Activated CD4-positive, alpha-beta T cell treated with anti-CD3 and anti-CD28 coated beads, Interleukin-10, Interleukin-2, amounts not matched to agents 100 ng/mL and 50 ng/mL, durations not matched to agents 16 hours and 8 hours (primary cell): ENCODE measurements around the gene AFAP1.

Experiments used
- DNase-seq: peaks from one replicate; pipeline ENCODE4 v3.0.0-alpha.2; 2020

AFAP1 gene

GRCh38 chr4:7887436-7887835, 52.2 kb downstream of the AFAP1 start:
- no peak for DNase-seq

- DNase-seq: no peak
Measured at GRCh38 chr4:7886007-7886973, 53.4 kb downstream of the AFAP1 start.

- DNase-seq: no peak
Measured at GRCh38 chr4:7885216-7886006, 54.2 kb downstream of the AFAP1 start.

DNA sequence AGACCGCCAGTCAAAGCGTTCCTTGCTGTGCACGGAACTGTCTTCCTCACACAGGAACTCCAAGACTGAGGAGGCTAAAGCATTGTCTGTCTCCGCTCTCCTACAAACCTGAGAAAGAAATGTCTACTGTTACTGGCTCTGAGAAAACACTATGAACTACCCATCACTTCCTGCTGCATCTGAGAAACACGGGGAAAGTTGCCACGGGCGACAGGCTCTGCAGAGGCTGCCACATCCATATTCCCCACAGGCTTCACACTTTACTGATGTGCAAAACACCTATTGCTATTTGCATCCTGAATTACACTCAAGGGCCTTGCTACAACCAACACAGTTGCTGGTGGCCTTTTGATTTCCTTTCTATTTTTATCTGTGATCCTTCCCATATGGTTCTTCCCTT, 59.0 kb downstream of the AFAP1 start:
- DNase-seq: no peak

GRCh38 chr4:7879127-7879526, 60.5 kb downstream of the AFAP1 start:
- DNase-seq: no peak

DNA sequence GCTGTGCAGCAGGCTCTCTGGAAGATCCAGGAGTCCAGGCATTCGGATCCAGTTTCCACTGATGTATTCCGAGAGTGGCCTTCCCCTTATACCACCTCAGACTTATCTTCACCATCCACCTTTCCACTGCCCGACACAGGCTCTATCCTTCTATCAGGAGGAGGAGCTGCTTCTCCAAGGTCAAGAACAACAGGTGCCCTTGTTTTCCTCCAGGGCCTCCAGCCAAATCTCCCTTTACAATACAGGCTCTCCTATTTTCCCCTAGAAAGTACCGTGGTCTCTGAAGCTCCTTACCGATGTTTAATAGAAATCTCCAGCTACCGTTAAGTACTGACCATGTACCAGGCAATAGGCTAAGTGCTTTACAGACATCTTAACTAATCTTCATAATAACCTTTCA, 61.3 kb downstream of the AFAP1 start:
- no peak for DNase-seq

- DNase-seq: peak; percentile 17
Measured at GRCh38 chr4:7877176-7877575, 62.5 kb downstream of the AFAP1 start.

DNA sequence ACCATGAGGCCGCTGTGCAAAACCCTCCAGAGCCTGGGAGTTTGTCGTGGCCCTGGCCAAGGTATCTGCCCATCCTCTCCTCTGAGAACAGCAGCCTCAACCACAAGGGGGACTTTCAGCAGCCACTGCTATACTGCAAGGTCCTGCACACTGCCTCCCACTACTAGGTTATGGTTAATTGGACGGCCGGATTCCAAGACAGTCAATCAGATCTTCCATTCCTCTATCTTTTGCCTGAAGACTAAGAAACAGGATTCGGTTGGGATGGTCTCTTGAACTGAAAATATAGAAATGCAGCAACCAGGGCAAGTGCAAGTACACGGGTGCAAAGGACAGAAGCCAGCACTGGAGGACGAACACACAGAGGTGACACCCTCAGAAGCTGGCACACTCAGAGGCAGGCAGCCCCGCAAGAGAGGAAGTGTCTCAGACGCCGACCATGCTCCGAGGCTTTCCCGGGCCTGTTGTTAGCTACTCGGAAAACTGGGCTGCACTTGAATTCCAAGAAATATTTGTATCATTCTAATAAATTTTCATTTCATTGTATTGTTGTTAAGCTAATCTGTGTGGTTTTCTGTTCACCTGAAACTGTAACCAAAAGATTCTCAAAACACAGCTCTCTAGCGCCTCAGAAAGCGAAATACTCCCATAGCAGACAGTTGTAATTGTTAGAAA, 63.3 kb downstream of the AFAP1 start:
- DNase-seq: peak; percentile 54

DNA sequence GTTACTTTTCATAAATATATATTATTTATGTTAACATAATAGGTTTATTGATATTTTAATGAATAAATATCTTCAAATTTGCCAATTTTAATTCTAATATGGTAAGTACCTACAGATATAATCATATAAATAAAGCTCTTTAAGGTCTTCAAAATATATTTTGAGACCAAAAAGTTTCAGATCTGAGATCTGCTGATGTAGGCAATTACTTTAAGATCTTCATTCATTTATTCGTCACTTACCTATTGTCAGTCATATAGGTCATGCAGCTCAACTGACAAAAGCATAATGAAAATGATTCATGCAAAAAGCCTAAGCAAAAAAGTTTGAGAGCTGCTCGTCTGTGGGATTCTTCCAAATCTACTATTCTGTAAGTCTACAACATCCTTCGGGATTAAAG, 64.8 kb downstream of the AFAP1 start:
- DNase-seq: no peak

- DNase-seq: no peak
Measured at GRCh38 chr4:7873881-7874280, 65.8 kb downstream of the AFAP1 start.

GRCh38 chr4:7872264-7872771, 67.3 kb downstream of the AFAP1 start:
- DNase-seq: no peak

DNA sequence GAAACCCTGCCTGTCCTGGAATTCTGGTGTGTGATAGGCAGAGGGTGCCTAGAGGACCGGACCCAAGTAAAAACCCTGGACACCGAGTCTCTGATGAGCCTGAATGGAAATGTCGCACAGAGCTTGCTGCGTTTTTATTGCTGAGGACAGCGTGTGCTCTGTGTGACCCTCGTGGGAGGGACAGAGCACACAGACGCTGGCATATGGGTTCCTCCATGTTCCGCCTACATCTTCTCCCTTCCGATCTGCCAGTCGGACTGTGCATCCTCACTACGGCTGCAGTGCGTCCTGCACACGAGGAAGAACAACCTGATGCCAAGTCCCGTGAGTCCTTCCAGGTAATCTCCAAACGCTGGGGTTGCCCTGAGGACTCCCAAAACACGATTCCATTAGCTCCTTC, 68.3 kb downstream of the AFAP1 start:
- DNase-seq: no peak

DNA sequence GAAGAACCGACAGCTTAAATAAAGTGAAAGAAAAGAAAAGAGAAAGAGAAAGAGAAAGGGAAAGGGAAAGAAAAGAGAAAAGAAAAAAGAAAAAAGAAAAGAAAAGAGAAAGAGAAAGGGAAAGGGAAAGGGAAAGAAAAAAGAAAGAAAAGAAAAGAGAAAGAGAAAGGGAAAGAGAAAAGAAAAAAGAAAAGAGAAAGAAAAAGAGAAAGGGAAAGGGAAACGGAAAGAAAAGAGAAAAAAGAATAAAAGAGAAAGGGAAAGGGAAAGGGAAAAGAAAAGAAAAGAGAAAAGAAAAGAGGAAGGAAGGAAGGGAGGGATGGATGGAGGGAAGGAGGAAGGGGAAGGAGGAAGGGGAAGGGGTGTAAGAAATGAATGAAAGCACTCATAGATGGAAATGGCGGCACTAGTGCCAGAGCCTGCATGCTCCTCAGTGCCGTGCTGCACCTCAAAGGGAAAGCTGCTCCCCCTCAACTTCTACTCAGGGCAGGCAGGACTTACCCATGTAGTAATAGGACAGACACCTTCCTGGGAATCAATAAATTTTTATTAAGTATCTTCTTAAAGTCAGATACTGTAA, 70.7 kb downstream of the AFAP1 start:
- no peak for DNase-seq

- no peak for DNase-seq
Measured at GRCh38 chr4:7868436-7868775, 71.3 kb downstream of the AFAP1 start.

- peak; percentile 78 for DNase-seq
Measured at GRCh38 chr4:7867701-7868435, 71.8 kb downstream of the AFAP1 start.

DNA sequence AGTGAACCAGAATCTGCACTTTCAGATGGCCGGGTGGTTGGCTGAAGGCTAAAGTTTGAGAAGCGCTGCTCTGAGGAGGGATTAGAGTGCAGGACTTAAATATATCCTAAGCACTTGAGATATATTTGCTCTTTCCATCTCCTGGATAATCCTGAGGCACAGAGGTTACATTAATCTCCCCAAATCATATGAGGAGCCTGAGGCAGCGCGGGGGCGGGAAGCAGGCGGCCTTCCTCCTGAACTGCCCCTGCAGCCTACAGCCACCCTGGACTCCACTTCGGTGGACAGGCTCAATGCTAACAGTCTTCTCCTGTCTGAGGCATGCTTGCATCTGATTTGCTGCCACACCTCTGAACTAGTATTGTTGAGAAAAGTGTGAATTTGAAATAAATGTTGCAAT, 72.5 kb downstream of the AFAP1 start:
- no peak for DNase-seq

GRCh38 chr4:7865533-7865932, 74.1 kb downstream of the AFAP1 start:
- DNase-seq: no peak

GRCh38 chr4:7864685-7865084, 75.0 kb downstream of the AFAP1 start:
- DNase-seq: no peak

GRCh38 chr4:7863911-7864681, 75.6 kb downstream of the AFAP1 start:
- peak; percentile 47 for DNase-seq

- no peak for DNase-seq
Measured at GRCh38 chr4:7862561-7863192, 77.0 kb downstream of the AFAP1 start.

DNA sequence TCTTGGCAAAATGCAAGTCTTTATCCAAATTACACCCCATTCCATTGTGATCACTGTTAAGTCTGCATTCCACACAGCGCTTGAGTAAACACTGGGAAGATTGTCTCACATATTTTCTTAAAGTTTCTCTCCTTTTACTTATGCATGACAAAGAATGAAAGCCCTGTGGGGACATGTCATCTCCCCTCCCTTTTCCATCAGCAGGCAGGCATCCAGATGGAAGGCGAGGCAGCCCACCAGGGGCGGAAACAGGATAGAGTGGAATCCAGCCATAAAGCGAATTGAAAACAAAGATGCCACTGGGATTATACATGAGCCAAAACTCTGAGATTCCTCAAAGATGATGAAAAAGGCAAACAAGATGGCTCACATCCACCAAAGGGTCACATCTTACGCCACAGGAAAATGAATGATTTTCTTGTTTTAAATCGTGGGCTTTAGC, 78.2 kb downstream of the AFAP1 start:
- no peak for DNase-seq
